ENCODE measurements around the gene SHC3.

Gene SHC3

GRCh38 chr9:89139455-89139854 is 39.2 kb downstream of the SHC3 start:
- no peak for DNase-seq (ENCODE audit: low spot score)
- TF ChIP-seq CTCF (IDR thresholded peaks at IDR 0.05), result no peak
- Histone ChIP-seq H3K4me3 (no peak overlapping the region), H3K27ac (no peak overlapping the region)

DNA sequence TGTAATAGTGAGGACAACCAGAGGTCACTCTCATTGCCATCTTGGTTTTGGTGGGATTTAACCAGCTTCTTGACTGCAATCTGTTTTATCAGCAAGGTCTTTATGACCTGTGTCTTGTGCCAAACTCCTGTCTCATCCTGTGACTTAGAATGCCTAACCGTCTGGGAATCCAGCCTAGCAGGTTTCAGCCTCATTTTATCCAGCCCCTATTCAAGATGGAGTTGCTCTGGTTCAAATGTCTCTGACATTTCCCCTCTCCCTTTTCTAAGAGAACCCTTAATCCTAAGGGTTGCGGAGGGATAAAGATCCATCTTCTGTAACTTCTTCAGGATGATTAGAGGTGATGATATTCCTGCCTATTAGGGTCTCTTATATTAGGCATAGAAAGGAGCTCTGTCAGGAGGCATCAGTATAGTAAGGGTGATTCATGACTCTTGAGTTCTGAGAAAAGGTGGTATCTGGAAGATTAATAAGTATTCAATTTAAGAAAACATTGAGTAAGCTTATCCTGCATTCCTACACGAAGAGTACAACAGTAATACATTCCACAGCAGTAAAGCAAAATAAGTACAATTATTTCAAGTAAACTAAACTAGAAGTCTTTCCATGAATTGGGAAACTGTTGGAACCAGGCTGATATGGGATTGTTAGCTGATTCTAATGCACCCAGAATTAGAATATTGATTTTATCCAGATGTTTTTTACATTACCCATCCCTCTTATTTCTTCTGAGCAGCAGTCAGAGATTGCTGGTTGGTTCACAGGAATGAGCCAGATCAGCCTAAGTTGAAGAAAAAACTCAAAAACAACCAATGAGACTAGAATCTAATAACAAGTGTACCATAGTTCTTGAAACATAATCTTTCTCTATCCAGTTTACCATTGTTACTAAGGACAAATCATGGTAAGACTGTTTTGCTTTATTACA is 39.9 kb downstream of the SHC3 start:
- no peak overlapping the region for H3K4me3 ChIP-seq
- H3K27ac ChIP-seq, result peak overlapping the region in 1 of 2 donors; percentile 68
- TF ChIP-seq CTCF (IDR thresholded peaks at IDR 0.05), result no peak
- DNase-seq (ENCODE audit: low spot score), result no peak

DNA sequence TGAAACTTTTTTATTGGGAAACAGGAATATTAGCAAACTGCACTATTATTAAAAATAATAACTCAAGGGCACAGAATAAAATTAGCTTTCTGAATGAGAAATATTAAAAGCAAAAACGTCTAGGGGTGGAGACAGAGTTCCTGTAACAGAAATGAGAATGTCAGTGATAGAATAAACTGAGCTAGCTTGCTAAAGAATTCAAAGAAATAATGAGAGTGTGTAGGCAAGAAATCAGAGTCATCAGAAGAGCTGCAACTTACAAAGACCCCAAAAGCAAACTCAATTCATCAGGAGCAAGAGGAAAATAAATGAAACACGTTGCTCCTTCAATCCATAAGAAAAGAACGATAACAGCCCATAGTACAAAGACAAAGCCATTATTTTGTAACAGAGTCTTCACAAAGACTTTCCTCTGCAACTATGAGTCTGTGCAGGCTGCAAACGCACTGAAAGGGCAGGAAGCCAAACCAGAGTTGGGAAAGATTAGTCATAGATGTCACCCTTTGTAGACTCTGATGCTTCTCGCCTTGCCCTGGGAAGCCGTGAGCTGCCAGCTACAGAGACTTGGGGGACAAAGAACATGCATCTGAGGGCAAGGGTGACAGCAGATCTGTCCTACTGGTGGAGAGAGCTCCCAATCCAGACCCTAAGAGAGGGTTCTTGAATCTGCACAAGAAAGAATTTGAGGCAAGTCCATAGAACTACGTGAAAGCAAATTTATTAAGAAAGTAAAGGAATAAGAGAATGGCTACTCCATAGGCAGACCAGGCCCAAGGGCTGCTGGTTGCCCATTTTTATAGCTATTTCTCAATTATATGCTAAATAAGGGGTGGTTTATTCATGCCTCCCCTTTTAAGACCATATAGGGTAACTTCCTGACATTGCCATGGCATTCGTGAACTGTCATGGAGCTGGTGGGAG is 40.8 kb downstream of the SHC3 start:
- peak; percentile 76 for DNase-seq (ENCODE audit: low spot score)
- Histone ChIP-seq H3K27ac (peak overlapping the region in 1 of 2 donors; percentile 68), H3K4me3 (no peak overlapping the region)
- TF ChIP-seq CTCF (IDR thresholded peaks at IDR 0.05), result no peak

GRCh38 chr9:89135591-89136166 is 42.9 kb downstream of the SHC3 start:
- DNase-seq (ENCODE audit: low spot score), result no peak
- no peak for TF ChIP-seq CTCF (IDR thresholded peaks at IDR 0.05)
- Histone ChIP-seq H3K4me3 (no peak overlapping the region), H3K27ac (no peak overlapping the region)

GRCh38 chr9:89134709-89135108 is 43.9 kb downstream of the SHC3 start:
- DNase-seq (ENCODE audit: low spot score), result no peak

DNA sequence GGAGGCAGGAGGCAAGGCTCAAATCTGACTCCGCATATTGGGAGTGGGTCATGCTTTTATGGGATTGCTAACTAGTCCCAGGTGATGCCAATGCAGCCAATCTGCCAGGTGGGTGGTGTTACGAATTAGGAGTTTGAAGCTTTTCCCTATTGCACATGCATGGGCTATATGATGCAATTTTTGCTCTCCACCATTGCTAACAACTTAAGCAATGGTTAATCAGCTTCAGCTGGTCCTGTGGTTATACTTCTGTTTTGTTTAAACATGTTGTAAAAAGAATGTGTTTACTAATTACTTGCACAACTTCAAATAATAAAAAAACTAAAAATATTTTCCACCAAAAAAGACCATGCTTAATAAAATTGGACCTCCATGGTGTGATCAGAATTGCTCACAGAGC is 55.7 kb downstream of the SHC3 start:
- no peak for DNase-seq (ENCODE audit: low spot score)
- TF ChIP-seq CTCF (IDR thresholded peaks at IDR 0.05), result no peak
- no peak overlapping the region for H3K4me3 ChIP-seq
- H3K27ac ChIP-seq, result no peak overlapping the region

More at GRCh38 chr9:89134709-89135108, 43.9 kb downstream of the SHC3 start:
- TF ChIP-seq CTCF (IDR thresholded peaks at IDR 0.05), result no peak
- no peak overlapping the region for H3K27ac ChIP-seq
- H3K4me3 ChIP-seq, result no peak overlapping the region
